CMK (cell line): ENCODE results near the gene IFITM1.
"Not testable (repeated sequence)": the region's sequence is repeated elsewhere in the genome, so short reads cannot be mapped to it uniquely, and the experiment has no call there.

ENCODE experiments used
- DNase-seq: peaks from one replicate; pipeline ENCODE4 v3.0.0-alpha.2; 2010; ENCODE audit warnings: low read depth

Gene IFITM1

GRCh38 chr11:282630-283360 lies 31.0 kb upstream of the IFITM1 start:
- DNase-seq, result no peak

- no peak for DNase-seq
Observed at GRCh38 chr11:283405-284104, 30.3 kb upstream of the IFITM1 start.

GRCh38 chr11:284105-285020 lies 29.5 kb upstream of the IFITM1 start:
- no peak for DNase-seq

GRCh38 chr11:285021-285893 lies 28.6 kb upstream of the IFITM1 start:
- no peak for DNase-seq

GRCh38 chr11:285894-286220 lies 28.0 kb upstream of the IFITM1 start:
- DNase-seq, result no peak

- not testable (repeated sequence) for DNase-seq
Observed at GRCh38 chr11:286977-287820, 26.6 kb upstream of the IFITM1 start.

- DNase-seq, result no peak
Observed at GRCh38 chr11:287821-288477, 25.9 kb upstream of the IFITM1 start.

- no peak for DNase-seq
Observed at GRCh38 chr11:288478-289397, 25.1 kb upstream of the IFITM1 start, which contains the start of gene PGGHG. TSS of gene PGGHG (plus strand) at chr11:289126. CDS start at chr11:289817, 691 bp downstream.

GRCh38 chr11:289398-289711 lies 24.5 kb upstream of the IFITM1 start:
- DNase-seq, result no peak

GRCh38 chr11:289712-290620 lies 23.9 kb upstream of the IFITM1 start:
- no peak for DNase-seq

- DNase-seq, result no peak
Observed at GRCh38 chr11:290621-291231, 23.1 kb upstream of the IFITM1 start.

- DNase-seq, result no peak
Observed at GRCh38 chr11:291281-292210, 22.3 kb upstream of the IFITM1 start.

GRCh38 chr11:292211-293121 lies 21.4 kb upstream of the IFITM1 start:
- no peak for DNase-seq

- DNase-seq, result no peak
Observed at GRCh38 chr11:293271-293851, 20.5 kb upstream of the IFITM1 start.
